ENCODE results near the gene ADCK1.
"Not testable (repeated sequence)": the region's sequence is repeated elsewhere in the genome, so short reads cannot be mapped to it uniquely, and the experiment has no call there.

The ADCK1 gene

DNA sequence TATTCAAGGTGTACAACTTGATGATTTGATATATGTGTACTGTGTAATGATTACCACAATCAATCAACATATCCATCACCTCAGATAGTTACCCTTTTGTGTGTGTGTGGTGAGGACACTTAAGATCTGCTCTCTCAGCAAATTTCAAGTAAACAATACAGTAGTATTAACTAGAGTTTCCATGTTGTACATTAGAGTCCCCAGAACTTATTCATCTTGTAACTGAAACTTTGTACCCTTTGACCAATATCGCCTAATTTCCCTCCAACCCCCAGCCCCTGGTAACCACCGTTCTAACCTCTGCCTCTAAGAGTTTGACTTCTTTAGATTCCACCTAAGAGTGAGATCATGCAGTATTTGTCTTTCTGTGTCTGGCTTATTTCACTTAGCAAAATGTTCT, 12.1 kb downstream of the ADCK1 start:
- FAIRE-seq, result no peak

- FAIRE-seq, result not testable (repeated sequence)
These were observed 12.8 kb downstream of the ADCK1 start for GRCh38 chr14:77812682-77813081.

DNA sequence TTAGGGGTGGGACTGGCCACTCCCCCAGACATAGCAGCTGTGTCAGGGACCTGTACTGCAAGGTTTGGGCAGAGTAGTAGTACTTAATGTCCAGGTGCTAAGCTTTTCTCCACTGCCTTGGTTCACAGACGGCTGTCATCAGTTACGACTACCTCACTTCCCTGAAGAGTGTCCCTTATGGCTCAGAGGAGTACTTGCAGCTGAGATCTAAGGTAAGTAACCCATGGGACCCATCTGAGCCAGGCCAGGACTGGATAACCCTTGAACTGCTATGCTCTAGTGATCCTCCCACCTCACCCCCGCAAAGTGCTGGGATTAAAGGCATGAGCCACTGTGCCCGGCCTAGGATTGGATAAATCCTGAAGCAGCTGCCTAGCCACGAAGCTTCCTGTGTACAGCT, 22.4 kb downstream of the ADCK1 start:
- FAIRE-seq, result no peak

DNA sequence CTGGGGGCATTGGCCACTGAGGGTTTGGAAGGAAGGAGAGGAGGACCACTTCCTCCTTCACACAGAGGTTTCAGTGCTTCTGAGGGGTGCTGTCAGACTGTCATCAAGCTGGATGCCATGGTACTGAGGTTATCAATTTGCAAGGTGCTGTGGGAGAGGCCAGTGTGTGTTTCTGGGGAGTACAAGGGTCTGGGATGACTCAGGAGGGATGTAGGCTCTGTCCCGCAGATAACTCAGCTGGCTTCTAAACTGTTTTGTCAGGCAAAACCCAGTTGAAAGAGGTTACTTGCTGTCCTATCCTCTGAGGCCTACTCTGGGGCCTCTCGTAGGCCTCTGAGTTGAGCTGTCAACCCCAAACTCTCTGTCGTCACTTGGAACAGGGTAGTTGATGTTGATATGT, 22.8 kb downstream of the ADCK1 start:
- no peak for FAIRE-seq

DNA sequence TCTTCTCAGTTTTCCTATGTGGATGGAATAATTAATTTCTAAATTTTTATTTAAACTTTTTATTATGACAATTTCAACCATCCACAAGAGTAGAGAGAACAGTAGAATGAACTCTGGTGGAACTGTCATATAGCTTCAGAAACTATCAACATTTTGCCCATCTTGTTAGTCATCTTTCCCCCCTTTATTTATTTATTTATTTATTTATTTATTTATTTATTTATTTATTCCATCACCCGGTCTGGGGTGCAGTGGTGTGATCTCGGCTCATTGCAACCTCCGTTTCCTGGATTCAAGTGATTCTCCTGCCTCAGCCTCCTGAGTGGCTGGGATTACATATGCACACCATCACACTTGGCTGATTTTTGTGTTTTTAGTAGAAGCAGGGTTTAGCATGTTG, 23.5 kb downstream of the ADCK1 start:
- FAIRE-seq, result no peak

GRCh38 chr14:77825895-77826519, 26.1 kb downstream of the ADCK1 start:
- FAIRE-seq, result no peak

DNA sequence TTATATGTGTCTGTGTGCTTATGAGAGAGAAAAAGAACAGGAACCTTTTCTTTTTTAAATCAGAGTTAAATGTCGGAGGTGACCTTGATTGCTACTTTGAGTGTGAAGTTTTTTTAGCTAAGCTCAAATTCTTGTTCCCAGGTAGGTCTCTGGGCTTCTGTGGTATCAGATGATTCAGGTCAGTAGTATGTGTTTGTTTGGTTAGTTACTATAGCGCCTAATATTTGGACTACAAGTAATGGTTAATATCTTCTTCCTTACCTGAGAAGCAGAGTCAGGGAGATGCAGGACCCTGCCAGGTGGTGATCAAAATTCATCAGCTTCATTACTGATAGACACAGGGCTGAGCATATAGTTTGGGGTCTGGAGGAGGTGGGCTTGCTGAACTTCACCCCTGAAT, 30.8 kb downstream of the ADCK1 start:
- FAIRE-seq, result no peak

DNA sequence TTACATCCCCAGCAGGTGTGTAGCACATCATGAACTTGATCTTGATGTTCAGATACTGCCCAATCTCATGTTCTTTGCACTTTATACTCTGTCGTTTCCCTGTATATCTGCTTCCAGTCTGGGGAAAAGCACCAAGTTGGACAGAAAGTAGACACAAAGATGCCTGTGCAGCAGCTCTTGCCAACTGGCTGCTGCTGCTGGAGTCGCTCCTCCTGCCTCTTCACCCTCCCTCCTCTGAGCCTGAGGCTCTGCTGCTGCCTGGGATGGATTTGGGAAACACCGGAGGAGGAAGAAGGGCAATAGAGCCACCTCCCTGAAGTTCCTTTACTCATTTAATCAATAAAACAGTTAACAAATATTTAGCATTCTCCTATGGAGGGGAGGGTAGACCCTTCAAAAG, 32.4 kb downstream of the ADCK1 start:
- FAIRE-seq, result no peak

GRCh38 chr14:77837926-77838325, 38.0 kb downstream of the ADCK1 start:
- FAIRE-seq, result no peak

DNA sequence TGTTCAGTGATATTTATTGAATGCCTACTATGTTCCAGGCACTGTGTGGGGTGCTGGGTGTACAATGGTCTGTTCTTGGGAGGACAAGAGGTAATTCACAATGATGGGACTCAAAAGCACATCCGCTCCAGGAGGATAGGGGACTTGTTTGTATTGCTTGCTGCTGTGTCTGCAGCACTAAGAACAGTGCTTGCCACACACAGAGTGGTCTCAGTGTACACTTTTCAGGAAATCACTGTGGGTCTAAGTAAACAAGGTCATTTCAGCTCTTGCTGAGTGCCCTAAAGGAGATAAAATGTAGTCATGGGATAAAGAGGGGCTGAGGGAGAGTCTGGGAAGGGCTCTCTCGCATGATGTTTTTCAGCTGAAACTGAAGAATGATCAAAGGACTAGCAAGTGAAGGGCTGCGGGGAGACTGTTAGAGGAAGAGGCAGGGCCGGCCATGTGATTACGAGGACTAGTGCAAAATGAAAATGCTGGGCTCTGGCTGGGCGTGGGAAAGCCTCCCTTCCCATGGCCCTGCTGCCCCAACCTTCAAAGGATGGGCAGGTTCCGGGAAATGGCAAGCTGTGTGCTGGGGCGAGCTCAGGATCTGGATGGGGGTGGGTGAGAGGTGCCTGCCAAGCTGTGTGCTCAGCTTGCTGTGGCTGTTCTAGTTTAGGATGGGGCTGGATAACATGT, 39.1 kb downstream of the ADCK1 start:
- no peak for FAIRE-seq

- no peak for FAIRE-seq
These were observed 43.3 kb downstream of the ADCK1 start for GRCh38 chr14:77843195-77843594.

GRCh38 chr14:77843651-77844050, 43.7 kb downstream of the ADCK1 start:
- FAIRE-seq, result no peak

- FAIRE-seq, result no peak
These were observed 44.9 kb downstream of the ADCK1 start for GRCh38 chr14:77844802-77845201.

DNA sequence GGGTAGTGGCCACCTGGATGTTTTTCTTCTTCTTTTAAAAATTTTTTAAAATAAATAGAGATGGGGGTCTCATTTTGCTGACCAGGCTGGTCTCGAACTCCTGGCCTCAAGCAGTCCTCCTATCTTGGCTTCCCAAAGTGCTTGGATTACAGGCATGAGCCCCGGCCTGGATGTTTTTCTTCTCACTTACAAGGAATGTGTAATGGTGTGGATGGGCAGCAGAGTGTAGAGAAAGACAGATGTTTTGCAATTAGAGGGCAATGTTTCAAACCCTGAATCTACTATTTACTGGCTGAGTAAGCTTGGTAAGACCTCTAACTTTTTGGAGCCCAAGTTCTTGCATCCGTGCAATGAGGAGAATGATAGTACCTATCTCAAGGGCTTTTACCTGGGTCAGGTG, 48.1 kb downstream of the ADCK1 start:
- FAIRE-seq, result no peak

- no peak for FAIRE-seq
These were observed 49.8 kb downstream of the ADCK1 start for GRCh38 chr14:77849711-77850110.

GRCh38 chr14:77853919-77854318, 54.0 kb downstream of the ADCK1 start:
- FAIRE-seq, result no peak

- no peak for FAIRE-seq
These were observed 57.0 kb downstream of the ADCK1 start for GRCh38 chr14:77856941-77857340.

DNA sequence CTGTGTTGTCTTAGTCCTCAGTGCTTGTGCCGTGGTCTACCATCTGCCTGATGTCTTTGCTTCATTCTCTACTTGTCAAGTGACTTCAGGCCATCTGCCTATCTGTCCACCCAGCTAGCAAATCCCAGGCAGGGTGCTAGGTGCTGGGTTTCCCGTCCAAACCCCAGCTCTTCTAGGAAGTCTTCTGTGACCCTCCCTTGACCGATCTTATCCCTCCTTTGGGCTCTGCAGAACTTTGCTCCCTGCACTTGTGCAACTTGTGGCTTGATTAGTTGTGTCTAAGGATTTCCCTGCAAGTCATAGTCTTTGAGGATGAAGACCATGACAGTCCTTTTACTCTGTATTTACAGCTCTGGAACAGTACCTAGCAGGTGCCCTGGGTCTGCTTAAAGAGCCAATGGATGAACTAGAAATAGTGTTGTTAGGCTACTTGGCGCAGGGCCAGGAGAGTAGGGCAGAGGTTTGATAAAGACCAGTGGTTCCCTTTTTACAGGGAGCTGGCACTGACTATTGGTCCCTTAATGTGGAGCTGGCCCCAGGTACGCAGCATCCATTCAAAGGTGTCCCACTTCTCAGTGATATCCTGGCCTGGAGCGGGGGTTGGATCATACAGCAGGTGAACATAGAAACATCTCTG, 60.1 kb downstream of the ADCK1 start:
- FAIRE-seq, result no peak

DNA sequence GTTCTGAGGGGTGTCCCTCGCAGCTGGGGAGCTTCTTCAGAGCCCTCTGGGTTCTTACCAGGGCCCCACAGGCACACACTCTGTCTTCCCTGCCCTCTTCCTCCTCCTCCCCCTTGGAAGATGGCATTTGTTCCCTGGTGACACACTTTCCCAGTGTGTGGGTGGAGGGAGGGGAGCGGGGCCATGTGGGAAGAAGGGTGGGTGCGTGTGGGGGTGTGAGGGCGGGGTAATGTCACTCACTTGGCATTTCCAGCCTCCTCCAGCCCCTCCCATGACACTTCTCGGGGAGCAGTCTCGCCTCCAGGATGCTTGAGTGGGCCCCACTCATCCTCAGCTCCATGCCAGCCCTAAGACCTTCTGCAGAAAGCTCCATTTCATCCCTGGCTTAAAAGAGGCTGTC, 61.3 kb downstream of the ADCK1 start:
- no peak for FAIRE-seq

- no peak for FAIRE-seq
These were observed 62.4 kb downstream of the ADCK1 start for GRCh38 chr14:77862154-77862786.

- FAIRE-seq, result no peak
These were observed 64.2 kb downstream of the ADCK1 start for GRCh38 chr14:77864085-77864484.

DNA sequence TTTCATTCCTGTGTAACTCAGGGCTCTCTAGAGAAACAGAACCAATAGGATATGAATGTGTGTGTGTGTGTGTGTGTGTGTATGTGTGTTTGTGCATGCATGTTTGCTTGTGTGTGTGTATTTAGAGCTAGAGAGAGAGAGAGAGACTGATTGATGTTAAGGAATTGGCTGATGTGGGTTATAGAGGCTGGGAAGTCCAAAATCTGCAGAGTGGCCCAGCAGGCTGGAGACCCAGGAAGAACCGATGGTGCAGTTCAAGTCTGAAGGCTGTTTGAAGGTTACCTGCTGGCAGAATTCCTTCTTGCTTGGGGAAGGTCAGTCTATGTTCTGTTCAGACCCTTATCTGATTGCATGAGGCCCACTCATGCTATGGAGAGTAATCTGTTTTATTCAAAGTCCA, 64.7 kb downstream of the ADCK1 start:
- FAIRE-seq, result no peak

DNA sequence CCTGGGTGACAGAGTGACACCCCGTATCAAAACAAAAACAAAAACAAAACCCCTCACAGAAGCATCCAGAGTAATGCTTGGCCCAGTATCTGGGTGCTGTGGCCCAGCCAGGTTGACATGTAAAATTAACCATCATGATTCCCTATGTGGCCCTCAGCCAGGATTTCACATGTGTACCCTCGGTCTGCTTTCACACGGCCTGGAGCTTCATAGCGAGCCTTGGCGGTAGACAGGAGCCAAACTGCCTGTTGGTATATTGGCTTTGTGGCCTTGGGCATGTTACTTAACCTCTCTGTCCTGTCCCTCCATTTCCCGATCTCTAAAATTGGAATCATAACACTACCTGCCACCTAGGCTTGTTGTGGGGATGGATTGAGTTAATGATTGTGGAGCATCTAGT, 65.5 kb downstream of the ADCK1 start:
- FAIRE-seq, result no peak

GRCh38 chr14:77866932-77867331, 67.0 kb downstream of the ADCK1 start:
- FAIRE-seq, result no peak

Measured in colon (tissue), 2 donors.